Measurements from ENCODE around the gene SRGAP3.

DNA sequence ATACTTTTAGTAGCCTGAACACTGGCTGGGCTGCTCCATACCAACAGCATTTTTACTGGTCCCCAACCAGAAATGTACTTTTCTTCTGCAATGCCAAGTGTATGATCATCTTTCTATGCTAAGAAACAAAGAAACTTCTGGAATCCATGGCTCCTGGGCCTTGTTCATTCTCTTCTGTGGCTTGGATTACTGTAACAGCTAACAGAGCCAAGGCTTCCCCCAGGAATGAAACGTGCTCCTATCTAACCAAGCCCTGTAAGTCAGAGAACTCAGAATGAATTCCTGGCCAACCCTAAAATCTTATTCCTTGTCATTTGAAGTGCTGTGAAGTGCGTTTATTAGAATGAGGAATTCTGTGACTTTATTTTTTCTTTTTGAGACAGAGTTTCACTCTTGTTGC is 183.3 kb downstream of the SRGAP3 start:
- TF ChIP-seq CTCF (conservative IDR thresholded peaks at IDR 0.05) (no peak), ZFX (IDR thresholded peaks at IDR 0.05) (no peak)

Data from C4-2B (cell line).